Body of pancreas (tissue), 4 donors: ENCODE measurements around the gene SLC16A10.

ENCODE experiments used
- CTCF ChIP-seq, 7 experiments: fragments of 450-650 bp in 4 of 7; fragments of 200-600 bp in 3 of 7; sonication (generic) in 3 of 7; IDR thresholded peaks; one replicate each; pipeline ENCODE4 v1.5.1; 2016 to 2019; ENCODE audit warnings: antibody characterized with exemption in 7 of 7
- POLR2A ChIP-seq, 3 donors: fragments of 450-650 bp; IDR thresholded peaks; one replicate each; pipeline ENCODE4 v1.6.1; 2016; ENCODE audit warnings: antibody characterized with exemption in 3 of 3, mild to moderate bottlenecking in 2 of 3

- no peak for TF ChIP-seq CTCF (IDR thresholded peaks at IDR 0.05)
- no peak for TF ChIP-seq POLR2A (IDR thresholded peaks at IDR 0.05)
Measured at GRCh38 chr6:111068866-111069234, 18.5 kb upstream of the SLC16A10 start.
